Fibroblast of peridontal ligament (primary cell): ENCODE data around the gene SPAG17.

Experiments used
- DNase-seq: peaks from one replicate; pipeline ENCODE4 v3.0.0-alpha.2; 2010; ENCODE audit errors: extremely low read depth

Gene SPAG17

DNA sequence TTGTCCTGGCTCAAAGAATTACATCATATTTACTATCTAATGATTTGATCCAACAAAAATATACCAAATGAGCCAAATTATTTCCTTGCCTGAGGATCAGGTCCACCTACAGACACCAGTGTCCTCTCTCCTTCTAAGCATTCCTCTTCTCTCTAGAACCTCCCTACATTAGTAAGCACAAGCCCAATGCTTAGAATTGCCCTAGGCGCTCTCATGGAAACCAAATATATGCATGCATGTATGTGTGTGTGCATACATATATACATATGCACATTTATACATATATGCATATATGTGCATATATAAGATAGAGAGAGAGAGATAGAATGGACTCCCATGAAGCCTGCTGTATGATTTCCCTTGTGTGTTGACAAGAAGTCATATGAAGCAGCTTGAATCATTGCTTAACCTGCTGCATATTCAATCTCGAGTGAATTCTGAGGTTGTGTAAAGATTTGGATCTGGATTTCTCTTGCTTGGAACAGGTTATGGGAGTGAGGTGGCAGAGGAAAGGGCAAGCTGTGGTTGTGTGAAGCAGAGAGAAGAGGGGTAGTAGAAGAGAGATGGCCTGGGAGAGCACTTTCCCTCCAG, 66.1 kb downstream of the SPAG17 start:
- no peak for DNase-seq

GRCh38 chr1:118118469-118118868, 66.6 kb downstream of the SPAG17 start:
- DNase-seq: no peak

DNA sequence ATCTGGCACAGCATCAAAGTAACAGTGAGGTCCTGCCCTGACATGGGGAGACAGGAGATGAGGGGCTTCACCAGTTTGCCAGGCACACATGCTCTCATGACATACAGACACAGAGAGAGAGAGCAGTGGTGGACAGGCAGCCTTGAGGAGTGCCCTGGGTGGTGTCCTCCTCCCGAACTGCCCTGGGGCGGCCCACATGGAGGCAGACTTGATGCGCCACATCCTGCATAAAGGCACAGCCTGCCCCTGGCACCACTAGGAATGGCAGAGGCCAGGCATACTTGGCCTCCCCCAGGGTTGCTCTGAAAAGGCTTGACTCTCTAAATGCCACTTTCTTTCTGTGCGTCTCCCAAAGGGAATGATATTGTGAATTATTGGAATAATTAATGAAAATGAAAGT, 67.5 kb downstream of the SPAG17 start:
- DNase-seq: no peak

DNA sequence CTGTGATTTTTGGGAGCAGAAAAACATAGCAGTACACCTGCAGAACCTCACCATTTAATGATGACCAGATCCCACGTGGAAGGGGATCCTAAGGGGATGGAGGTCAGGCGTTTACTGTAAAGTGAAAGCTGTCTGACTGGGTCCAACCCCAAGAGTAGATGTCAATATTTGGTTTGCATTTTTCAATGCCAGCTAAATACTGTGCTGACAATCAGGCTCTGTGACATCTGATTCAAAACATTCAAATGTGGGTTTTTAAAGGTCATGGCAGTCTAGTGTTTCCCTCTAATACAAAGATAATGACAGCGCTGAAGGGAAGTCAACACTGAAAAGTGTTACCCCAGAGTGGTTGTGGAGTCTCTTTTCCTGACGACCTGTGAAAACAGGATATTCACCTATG, 68.1 kb downstream of the SPAG17 start:
- no peak for DNase-seq

DNA sequence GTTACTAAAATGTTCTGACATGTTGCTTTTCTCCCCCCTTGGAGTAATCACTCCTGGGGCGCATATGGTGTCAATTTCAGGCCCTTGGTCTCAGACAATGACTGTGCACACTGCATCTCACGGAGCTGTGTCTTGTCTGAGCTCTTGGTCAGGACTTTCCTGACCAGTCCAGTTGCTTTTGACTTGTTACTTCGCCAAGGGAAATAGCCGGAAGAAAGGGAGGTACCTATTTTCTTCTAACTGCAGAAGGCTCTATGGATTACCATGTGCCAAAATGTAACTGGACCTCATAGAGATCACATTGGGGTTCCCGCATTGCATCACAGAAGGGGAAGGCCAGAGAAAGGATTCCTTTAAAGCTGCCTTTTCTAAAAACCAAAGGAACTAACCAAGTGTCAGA, 68.6 kb downstream of the SPAG17 start:
- DNase-seq: no peak

DNA sequence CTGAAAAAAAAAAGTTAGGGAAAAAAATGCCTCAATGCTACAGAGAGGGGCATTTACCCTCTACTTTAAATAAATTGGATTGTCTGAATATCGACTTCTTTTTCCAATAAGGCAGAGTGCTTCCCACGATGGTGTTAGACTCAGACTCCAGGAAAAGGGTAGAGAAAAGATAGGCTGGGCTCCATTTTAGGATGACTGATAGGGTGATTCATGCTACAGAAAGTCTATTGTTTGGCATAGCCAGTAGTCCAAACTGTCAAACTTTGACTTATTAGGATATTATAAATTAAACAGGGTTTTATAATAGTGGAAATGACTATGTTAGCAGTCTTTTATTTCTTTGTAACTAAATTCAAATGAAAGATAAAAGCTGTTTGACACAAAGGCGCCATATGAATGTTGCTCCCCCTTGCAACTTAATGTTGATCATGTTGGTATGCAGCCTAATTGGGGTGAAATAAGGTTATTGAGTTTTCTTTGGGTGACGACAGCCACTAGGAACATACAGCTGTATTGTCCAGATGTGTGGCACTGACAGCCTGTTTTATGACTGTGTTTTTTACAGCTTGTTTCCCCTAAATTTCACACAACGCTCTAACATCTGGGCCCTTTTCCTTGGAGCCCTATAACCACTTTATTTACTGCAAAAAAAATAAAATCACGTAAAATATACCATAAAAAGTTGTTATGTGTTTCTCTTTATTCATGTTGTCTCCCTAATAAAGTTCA, 69.3 kb downstream of the SPAG17 start:
- DNase-seq: no peak

DNA sequence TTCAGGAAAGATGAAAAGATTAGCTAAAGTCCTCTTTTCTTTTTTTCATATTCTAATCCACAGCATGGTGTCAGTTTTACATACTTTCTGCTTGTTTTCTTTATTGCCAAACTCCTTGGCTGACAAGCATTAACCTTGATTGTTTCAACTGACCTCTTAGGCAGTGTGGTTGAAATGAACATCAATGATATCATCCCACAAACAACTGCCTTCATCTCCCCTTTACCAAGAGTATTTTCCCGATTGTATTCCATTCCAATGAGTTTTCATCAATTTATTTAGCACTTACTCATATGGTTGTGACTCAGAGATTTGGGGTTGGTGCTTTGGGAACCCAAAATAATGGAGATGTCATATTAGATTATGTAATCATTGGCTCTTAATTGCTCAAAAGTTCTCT, 71.8 kb downstream of the SPAG17 start:
- peak; percentile 39 for DNase-seq

GRCh38 chr1:118110580-118110979, 74.4 kb downstream of the SPAG17 start:
- no peak for DNase-seq

DNA sequence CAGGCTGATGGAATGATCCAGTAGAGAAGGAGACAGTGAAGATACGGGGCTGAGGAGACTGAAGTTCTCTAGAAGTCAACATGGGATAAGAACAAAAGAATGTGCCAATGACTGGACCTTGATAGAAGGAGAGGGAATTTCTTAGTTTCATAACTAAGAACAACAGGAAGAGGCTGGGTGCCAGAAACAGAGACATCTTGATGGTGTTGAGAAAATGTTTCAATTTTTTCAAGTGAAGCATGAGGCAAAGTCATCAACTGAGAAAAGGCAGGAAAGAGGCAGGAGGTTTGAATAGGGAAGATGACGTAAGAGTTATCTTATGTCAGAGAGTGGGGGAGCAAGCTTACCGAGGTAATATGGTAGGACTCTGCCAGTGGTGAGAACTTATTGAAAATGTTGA, 80.1 kb downstream of the SPAG17 start:
- no peak for DNase-seq

DNA sequence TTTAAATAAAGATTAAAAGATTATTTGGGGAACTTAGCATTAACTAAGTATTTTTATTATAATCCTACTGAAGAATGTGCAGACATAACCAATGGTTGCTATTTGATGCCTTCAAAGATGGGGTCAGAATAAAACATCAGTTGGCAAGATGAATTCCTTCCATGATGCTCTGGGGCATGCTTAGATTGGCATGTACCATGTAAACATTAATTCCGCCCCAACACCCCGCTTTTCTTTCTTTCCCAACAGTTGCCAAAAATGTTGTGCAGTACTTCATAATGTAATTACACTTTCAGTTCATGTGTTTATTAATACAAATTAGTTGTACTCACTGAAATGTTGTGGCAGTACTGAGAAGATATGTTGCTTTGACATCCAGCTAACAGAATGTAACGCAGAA, 82.6 kb downstream of the SPAG17 start:
- DNase-seq: no peak

DNA sequence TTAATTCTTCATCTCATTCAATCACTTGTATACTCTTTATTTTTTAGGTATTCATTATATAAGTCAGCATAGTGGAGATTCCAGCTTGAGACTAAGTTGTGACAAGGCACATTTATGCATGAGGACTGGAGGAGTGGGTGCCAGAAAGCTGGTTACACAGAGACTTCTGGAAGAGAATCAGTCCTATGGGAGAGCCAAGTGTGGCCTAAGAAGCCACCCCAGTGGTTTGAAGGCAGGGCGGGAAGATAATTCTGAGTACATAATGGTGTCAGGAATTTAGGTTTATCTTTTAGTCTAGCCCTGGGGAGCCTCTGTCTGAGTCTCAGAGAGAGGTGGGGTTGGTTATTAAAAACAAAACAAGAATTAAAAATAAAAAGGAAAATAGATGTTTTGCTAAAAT, 83.0 kb downstream of the SPAG17 start:
- no peak for DNase-seq

DNA sequence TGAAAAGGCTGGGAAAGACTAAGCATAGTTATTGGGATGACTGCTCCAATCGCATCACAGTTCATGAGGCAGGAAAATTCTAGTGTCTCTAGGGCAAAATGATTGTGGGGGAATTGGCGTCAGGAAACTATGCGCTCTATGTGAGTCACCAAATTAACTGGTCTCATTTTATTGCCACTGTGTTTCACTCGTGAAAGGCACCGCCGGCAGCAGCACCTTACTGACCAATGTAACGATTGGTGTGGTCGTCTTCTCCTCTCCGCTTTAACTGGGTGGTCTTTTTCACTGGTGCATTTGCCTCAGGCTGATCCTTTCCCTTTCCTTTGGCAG, 83.5 kb downstream of the SPAG17 start:
- peak; percentile 60 for DNase-seq

DNA sequence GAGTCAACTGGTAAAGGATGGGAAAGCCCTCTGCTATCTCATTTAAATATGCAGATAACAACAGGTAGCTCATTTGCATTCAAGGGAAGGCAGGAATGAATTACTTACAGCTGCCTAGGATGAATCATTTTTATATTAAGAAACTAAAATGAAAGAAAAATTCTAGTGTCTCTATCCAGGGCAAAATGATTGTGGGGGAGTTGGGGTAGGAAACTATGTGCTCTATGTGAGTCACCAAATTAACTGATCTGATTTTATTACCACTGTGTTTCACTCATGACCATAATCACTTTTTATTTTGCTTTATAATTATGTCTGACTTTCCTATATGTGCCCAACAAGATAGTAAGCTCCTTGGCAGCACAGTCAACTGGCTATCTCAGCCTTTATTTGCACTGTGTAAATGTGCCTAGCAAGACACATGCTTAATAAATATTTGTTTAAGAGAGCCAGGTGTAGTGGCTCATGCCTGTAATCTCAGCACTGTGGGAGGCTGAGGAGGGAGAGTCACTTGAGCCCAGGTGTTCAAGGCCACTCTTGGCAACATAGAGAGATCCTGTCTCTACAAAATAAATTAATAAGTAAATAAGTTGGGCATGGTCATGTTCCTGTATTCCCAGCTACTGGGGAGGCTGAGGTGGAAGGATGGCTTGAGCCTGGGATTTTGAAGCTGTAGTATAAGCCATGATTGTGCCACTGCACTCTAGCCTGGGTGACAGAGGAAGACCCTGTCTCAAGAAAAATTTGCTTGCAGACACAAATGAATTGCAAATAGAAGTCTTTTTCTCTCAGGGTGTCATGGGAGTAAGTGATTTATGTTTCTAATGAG, 84.1 kb downstream of the SPAG17 start:
- peak; percentile 29 for DNase-seq

GRCh38 chr1:118099686-118100085, 85.3 kb downstream of the SPAG17 start:
- no peak for DNase-seq

DNA sequence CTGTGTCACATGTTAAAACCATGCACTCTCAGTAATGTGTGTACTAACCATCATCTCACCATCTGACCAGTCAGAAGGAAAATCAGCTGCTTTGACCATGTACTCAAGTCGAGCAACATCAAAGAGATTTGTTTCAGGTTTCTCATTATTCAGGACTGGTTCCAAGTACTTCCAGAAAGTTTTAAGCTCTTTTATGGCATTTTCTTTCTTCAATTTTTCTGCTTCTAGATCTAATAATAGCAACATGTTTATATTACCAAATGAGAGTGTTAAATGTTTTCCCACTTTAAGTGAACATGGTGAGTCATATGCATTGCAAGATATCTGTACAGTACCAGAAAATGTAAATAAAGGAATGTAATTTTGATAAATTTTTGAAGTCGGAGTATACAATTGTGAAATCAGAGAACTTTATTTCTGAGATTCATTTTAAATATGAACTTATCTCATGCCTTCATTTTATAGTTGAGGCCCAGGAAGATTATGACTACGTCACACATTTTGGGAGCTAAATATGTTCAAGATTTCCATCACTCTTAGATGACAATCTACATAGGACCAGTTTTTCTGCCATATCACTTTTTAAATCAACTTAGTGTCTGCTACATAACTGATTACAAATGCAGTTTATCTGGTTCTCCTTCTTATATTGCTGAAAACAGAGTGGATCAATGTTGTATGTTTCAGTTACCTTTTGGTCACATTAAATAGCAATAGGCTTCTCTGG, 87.2 kb downstream of the SPAG17 start:
- no peak for DNase-seq

DNA sequence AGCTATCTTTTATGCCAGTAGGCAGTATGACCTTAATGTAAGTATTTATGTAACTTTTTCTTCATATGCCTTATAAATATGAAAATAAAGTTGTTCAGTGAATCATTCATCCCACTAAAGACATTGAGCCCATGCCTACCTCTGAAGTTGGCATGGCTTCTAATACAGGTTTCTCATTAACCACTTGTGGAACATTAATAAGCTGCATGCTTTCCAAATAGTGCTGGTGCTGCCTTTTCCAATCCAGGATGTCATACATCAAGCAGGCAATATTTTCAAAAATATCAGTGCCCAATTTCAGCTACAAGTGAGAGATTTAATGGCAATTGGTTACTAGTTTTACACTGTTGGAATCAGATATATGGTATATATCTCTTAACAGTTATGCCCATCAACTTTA, 92.0 kb downstream of the SPAG17 start:
- DNase-seq: no peak

GRCh38 chr1:118090130-118090529, 94.9 kb downstream of the SPAG17 start:
- no peak for DNase-seq

DNA sequence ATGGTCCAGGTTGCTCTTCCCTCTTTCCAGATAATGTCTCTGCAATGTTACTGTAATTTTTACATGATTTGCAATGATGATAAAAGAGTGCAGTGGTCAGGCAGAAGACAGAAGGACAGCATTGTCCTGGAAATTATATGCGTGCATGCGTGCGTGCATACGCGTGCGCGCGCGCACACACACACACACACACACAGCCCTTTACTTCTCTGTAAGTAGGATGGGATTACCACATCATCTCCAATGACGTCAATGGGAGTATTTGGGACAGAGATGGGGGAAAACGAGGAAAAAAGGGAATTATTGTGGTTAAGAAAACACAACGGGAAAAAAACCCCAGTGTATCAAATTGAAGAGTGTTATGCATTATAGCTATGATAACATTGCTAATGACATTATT, 99.7 kb downstream of the SPAG17 start:
- no peak for DNase-seq

DNA sequence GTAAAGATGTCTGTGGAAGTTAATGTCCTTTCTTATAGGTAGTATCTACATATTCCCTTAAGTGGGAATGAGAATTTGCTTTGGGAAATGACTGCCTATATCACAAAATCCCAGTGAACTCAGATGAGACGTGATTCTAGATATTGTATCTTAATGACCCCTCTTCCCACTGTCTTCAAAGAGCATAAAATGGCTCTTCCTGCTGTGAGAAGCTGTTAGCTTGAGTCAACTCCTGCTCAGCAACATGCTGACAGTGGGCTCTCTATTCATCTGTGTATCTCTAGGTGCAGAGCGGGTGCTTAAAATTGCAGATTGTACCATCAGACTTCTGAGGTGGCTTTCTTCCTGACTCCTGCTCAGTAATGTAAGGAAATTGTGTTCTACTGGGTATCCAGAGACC, 100.6 kb downstream of the SPAG17 start:
- no peak for DNase-seq

- DNase-seq: no peak
Measured at GRCh38 chr1:118082984-118083383, 102.0 kb downstream of the SPAG17 start.

DNA sequence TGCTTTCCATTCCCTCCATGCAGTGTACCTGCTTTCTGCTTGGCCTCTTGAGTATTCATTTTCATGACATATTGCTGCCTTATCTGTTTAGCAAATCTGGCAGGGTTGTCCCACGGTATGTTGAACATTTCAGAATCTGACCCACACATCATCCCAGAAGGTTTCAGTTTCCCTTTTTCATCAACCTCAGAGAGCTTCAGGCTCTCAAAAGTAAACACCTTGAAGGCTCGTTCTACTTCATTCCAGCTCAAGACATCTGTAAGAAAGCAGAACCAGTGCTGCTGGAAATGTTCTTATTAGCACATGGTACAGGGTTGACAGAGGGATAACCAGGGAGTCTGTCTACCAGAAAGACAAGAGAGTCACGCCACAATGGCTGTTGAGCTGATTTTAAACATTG, 103.6 kb downstream of the SPAG17 start:
- no peak for DNase-seq

DNA sequence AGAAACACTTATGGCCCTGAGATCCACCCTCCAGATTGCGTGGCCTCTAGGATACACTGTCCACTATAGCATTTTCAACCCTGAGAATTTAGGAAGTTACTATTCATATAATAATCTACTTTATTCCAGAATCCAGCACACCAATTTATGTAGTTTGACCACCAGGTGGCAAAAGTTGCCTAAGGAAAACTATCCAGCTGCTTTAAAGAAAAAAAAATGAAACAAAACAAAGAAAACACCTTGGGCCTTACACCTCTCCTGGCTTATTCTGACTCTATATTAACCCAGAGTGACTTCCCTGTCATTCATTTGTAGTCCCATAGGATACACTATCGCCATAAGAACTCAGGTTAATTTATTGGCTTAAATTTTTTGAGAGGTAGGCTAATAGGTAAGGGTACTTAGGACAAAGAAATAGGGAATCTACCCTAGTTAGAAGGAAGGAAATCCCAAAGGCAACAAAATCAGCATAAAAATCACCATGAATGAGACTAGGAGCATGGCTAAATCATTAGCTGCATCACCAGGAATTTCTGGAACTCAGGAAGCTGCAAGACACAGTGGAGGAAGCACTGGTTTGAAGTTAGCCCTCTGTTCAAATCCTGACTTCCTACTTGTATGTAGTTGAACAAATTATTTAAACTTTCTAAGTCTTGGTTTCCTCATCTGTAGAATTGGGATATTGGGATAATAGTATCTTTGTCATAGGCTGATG, 107.5 kb downstream of the SPAG17 start:
- peak; percentile 68 for DNase-seq
